HG02852 (cell line): ENCODE data around the gene ZNF607.

Experiments
- ATAC-seq: cut with Tn5 transposase; IDR thresholded peaks from one replicate; pipeline ENCODE4 v1.9.1; 2021; ENCODE audit warnings: mild to moderate bottlenecking, moderate library complexity; ENCODE audit not compliant: unreplicated experiment

Gene ZNF607

GRCh38 chr19:37654118-37654517 lies 65.4 kb downstream of the ZNF607 start:
- no peak for ATAC-seq
